HepG2 (cell line): ENCODE data around the gene LGALS9. TPM values are rescaled to one million over a fixed set of nuclear protein-coding genes. Genes with fewer than 3 reads are reported as not detected.

Experiments
- ATAC-seq: fragments of 200-7000 bp; cut with Tn5 transposase; 3 replicates; pipeline ENCODE4 v1.9.1; 2020; ENCODE audit warnings: mild to moderate bottlenecking, moderate library complexity
- BruUV-seq: library from RNA; stranded (reverse); fragments of 400-500 nt; replicated peaks from 2 replicates; lab custom pipeline; 2021; lab: Mats Ljungman, UMichigan
- CTCF ChIA-PET: fragments of 300-600 bp; formaldehyde crosslinking; extraction: SDS; loops from one replicate; lab custom pipeline; 2021; ENCODE audit warnings: low total read pairs, inconsistent platforms, low intra/inter-chr PET ratio; lab: Yijun Ruan, JAX
- POLR2A ChIA-PET: fragments of 350-600 bp; sonication (Branson Sonifier 250); formaldehyde crosslinking; loops from one replicate; lab custom pipeline; 2020; ENCODE audit warnings: antibody characterized with exemption, inconsistent platforms; lab: Yijun Ruan, JAX
- DNase-seq: peaks from one replicate; pipeline ENCODE4 v3.0.0-alpha.2; 2015; ENCODE audit warnings: low spot score
- FAIRE-seq: peaks from 3 replicates; lab custom pipeline; 2011; peaks lifted over from hg19 to GRCh38; lab: Jason Lieb, UNC
- H2AFZ ChIP-seq: one replicate; pipeline ENCODE4 v1.6.1; 2011; ENCODE audit warnings: low read length, inconsistent platforms
- H3K27ac ChIP-seq: fragments of 300-600 bp; 3 replicates; pipeline ENCODE4 v1.8.0; 2011; ENCODE audit warnings: mixed run types, mild to moderate bottlenecking, mixed read lengths, low read length, inconsistent platforms; ENCODE audit not compliant: insufficient read depth; ENCODE audit errors: extremely low read length
- H3K27me3 ChIP-seq, 2 experiments: fragments of 200-600 bp in 1 of 2; 2 replicates in 1 of 2; 3 replicates in 1 of 2; pipeline versions ENCODE4 v1.6.0 to v1.8.0; 2011; ENCODE audit warnings: low read length in 2 of 2, mild to moderate bottlenecking in 2 of 2, moderate library complexity in 2 of 2, inconsistent platforms in 1 of 2; ENCODE audit not compliant: insufficient read depth in 2 of 2, control insufficient read depth in 1 of 2
- H3K36me3 ChIP-seq, 2 experiments: fragments of 200-600 bp in 1 of 2; replicated peaks in 1 of 2; 2 replicates in 1 of 2; 3 replicates in 1 of 2; pipeline versions ENCODE4 v1.5.1 to v1.8.0; 2011; ENCODE audit warnings: low read length in 2 of 2, inconsistent platforms in 1 of 2; ENCODE audit not compliant: insufficient read depth in 2 of 2, control insufficient read depth in 1 of 2
- H3K4me1 ChIP-seq: 2 replicates; pipeline ENCODE4 v1.5.1; 2012; ENCODE audit warnings: low read length, inconsistent platforms; ENCODE audit not compliant: insufficient read depth
- H3K4me2 ChIP-seq: 2 replicates; pipeline ENCODE4 v1.6.0; 2011; ENCODE audit warnings: low read depth, low read length, inconsistent platforms
- H3K4me3 ChIP-seq, 3 experiments: fragments of 200-600 bp in 1 of 3; sonication (generic), shearing (Covaris generic) in 1 of 3; replicated peaks in 1 of 3; 2 replicates each; pipeline ENCODE4 v1.5.1; 2011 to 2016; ENCODE audit warnings: low read length in 3 of 3, inconsistent platforms in 2 of 3, low read depth in 2 of 3, mild to moderate bottlenecking in 2 of 3, control low read depth in 1 of 3, mixed read lengths in 1 of 3; ENCODE audit not compliant: insufficient read depth in 1 of 3
- H3K79me2 ChIP-seq: one replicate; pipeline ENCODE4 v1.6.1; 2011; ENCODE audit warnings: low read length, inconsistent platforms; ENCODE audit not compliant: insufficient read depth
- H3K9ac ChIP-seq: 2 replicates; pipeline ENCODE4 v1.6.0; 2011; ENCODE audit warnings: mild to moderate bottlenecking, low read depth, low read length, inconsistent platforms; ENCODE audit not compliant: insufficient read depth
- H3K9me3 ChIP-seq: 2 replicates; pipeline ENCODE4 v1.5.1; 2012; ENCODE audit warnings: mild to moderate bottlenecking, low read length
- H4K20me1 ChIP-seq: 2 replicates; pipeline ENCODE4 v1.6.0; 2011; ENCODE audit warnings: inconsistent platforms, mild to moderate bottlenecking, low read length, moderate library complexity; ENCODE audit not compliant: insufficient read depth
- BHLHE40 ChIP-seq: IDR thresholded peaks from 2 replicates; pipeline ENCODE4 v1.6.1; 2011; ENCODE audit warnings: low read length, improper control_type of control experiment
- FOXA1 ChIP-seq, 2 experiments: fragments of 450-650 bp in 1 of 2; sonication (generic) in 1 of 2; formaldehyde crosslinking in 1 of 2; IDR thresholded peaks; 2 replicates each; pipeline versions ENCODE4 v1.4.0 to v1.6.1; 2016 to 2020; ENCODE audit warnings: missing genetic modification reagents in 1 of 2
- FOXK2 ChIP-seq: fragments of 450-650 bp; IDR thresholded peaks from 2 replicates; pipeline ENCODE4 v1.6.1; 2016
- HDAC6 ChIP-seq: fragments of 200-600 bp; sonication (generic); IDR thresholded peaks from 2 replicates; pipeline ENCODE4 v1.7.0; 2017; ENCODE audit warnings: mild to moderate bottlenecking, antibody characterized with exemption, low read length, low read depth
- IKZF4 ChIP-seq: sonication (generic); formaldehyde crosslinking; IDR thresholded peaks from 2 replicates; pipeline ENCODE4 v1.5.1; 2020; ENCODE audit warnings: borderline replicate concordance, mild to moderate bottlenecking, low read depth, missing genetic modification reagents; ENCODE audit errors: not compliant biosample characterization
- MXI1 ChIP-seq: IDR thresholded peaks from 3 replicates; pipeline ENCODE4 v1.6.1; 2012; ENCODE audit warnings: low read depth, low read length, inconsistent platforms, borderline replicate concordance
- NFKBIZ ChIP-seq: IDR thresholded peaks from 2 replicates; pipeline ENCODE4 v1.6.1; 2018; ENCODE audit warnings: missing genetic modification reagents, missing compliant biosample characterization
- PHF21A ChIP-seq: sonication (generic); formaldehyde crosslinking; IDR thresholded peaks from 2 replicates; pipeline ENCODE4 v1.5.0; 2020; ENCODE audit warnings: mild to moderate bottlenecking, missing genetic modification reagents
- STAT5B ChIP-seq: sonication (generic); formaldehyde crosslinking; IDR thresholded peaks from 2 replicates; pipeline ENCODE4 v1.4.0; 2020; ENCODE audit warnings: missing genetic modification reagents
- ZFP62 ChIP-seq: sonication (generic); formaldehyde crosslinking; IDR thresholded peaks from 2 replicates; pipeline ENCODE4 v1.4.0; 2020; ENCODE audit warnings: missing genetic modification reagents
- ZNF124 ChIP-seq: sonication (generic); formaldehyde crosslinking; IDR thresholded peaks from 2 replicates; pipeline ENCODE4 v1.4.0; 2020; ENCODE audit warnings: missing genetic modification reagents
- ZNF773 ChIP-seq: sonication (generic); formaldehyde crosslinking; IDR thresholded peaks from 2 replicates; pipeline ENCODE4 v1.4.0; 2020; ENCODE audit warnings: missing genetic modification reagents, borderline replicate concordance
- WGBS: methylation state at CpG from one replicate; pipeline ENCODE4 v1.1.6; 2017; ENCODE audit warnings: low lambda C conversion rate; 5-methylcytosine and 5-hydroxymethylcytosine counted together
- in situ Hi-C: cut with HindIII; loops from 2 replicates; pipeline ENCODE4 v1.10.0; 2017; ENCODE audit warnings: low pct_unique_long_range_greater_than_20kb; ENCODE audit not compliant: extremely low pct_ligation_motif_present
- intact Hi-C: fragments of 100-400 bp; cut with micrococcal nuclease; formaldehyde crosslinking; loops from one replicate; pipeline ENCODE4 v1.10.0; 2022; ENCODE audit not compliant: unreplicated experiment
- polyA plus RNA-seq, 8 experiments: library from polyadenylated mRNA; depleted of rRNA in 3 of 8; stranded (reverse) in 7 of 8; unstranded in 1 of 8; fragments of >200 nt; fragmentation: Illumina TruSeq in 4 of 8; extraction: Trizol in 4 of 8; gene quantifications; 2 replicates each; pipeline versions ENCODE4 v1.2.1 to v1.2.3, GENCODE V29; 2011 to 2016; ENCODE audit warnings: low read depth in 4 of 8, missing spikeins in 1 of 8, mixed read lengths in 1 of 8; ENCODE audit not compliant: insufficient read depth in 1 of 8
- total RNA-seq, 5 experiments: library from RNA; depleted of rRNA; stranded (reverse); fragments of >200 nt; fragmentation: Illumina TruSeq; extraction: Trizol; gene quantifications; 2 replicates each; pipeline ENCODE4 v1.2.3, GENCODE V29; 2016; ENCODE audit warnings: low read depth in 1 of 5
- TF ChIP-seq, protein P1 (sequence below): sonication (generic); formaldehyde crosslinking; IDR thresholded peaks from 2 replicates; pipeline ENCODE4 v1.8.0; 2022; ENCODE audit warnings: mild to moderate bottlenecking, missing genetic modification reagents, moderate library complexity
- TF ChIP-seq, protein P2 (sequence below): sonication (generic); formaldehyde crosslinking; IDR thresholded peaks from 2 replicates; pipeline ENCODE4 v1.5.0; 2020; ENCODE audit warnings: mild to moderate bottlenecking, missing genetic modification reagents

Gene LGALS9
- total and polyA plus RNA-seq, 2 of the 13 experiments (the other 11 are each of a cell fraction or from before 2014, with no cell fraction given) = 0.40 to 1.4 TPM

DNA sequence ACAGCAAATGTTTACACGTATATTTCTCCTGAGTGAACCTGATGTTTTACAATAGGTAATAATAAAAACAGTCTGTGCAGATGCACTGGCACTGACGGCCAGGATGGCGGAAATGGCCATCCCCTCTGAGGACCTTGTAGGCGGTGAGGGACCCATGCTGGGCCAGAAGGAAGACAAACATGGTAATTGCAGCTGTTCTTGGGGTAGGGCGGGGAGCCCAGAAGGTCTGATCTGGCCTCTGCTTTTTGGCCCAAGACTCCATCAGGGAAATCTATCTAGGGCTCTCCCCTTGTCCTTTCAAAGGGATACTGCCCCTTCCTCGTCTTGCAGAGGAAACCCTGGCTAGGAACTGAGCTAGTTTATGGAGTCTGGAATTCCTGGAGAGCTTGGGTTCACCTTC lies 7.4 kb upstream of the LGALS9 start (continued):
- TF ChIP-seq, protein P1, sequence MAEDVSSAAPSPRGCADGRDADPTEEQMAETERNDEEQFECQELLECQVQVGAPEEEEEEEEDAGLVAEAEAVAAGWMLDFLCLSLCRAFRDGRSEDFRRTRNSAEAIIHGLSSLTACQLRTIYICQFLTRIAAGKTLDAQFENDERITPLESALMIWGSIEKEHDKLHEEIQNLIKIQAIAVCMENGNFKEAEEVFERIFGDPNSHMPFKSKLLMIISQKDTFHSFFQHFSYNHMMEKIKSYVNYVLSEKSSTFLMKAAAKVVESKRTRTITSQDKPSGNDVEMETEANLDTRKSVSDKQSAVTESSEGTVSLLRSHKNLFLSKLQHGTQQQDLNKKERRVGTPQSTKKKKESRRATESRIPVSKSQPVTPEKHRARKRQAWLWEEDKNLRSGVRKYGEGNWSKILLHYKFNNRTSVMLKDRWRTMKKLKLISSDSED (CRISPR knock-in tag) = no peak

DNA sequence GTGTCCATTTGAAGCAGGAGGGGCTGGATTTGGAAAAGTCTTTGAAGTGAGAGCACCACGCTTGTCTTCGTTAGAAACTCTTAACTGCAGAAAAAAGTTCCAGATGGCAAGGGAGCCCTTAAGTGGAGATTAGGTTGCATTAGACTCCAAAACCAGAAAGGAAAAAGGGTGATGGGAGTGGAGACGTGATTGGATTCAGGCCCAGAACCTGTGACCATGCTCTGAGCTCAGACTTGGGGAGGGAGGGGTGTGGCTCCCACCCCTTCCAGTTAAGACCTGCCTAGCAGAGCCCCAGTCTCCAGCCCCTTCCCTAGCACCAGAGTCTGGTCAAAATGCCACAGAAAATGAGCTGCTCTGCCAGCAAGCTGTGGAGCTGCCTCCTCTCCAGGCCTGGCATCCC lies 6.4 kb upstream of the LGALS9 start:
- WGBS = 96% methylated on average over 3 of the region's 3 CpGs
- Histone ChIP-seq H3K9me3 (no peaks in the 10 kb centered on the region), H3K79me2 (no peaks in the 10 kb centered on the region), H3K4me1 (no peaks in the 10 kb centered on the region), H4K20me1 (no peaks in the 10 kb centered on the region)
- ATAC-seq = no peak
- FAIRE-seq = no peak
- TF ChIP-seq BHLHE40 (no peak), ZFP62 (no peak)
- TF ChIP-seq, all 625 proteins: peak for 0
- Histone ChIP-seq H3K27ac (no peak overlapping the region), H3K4me3 (no peak overlapping the region), H3K4me2 (no peak overlapping the region), H2AFZ (no peak overlapping the region), H3K36me3 (peaks cover 16 to 48% of the 10 kb centered on the region in 2 experiments; a peak in 4 of 5 replicates), H3K27me3 (no peaks in the 10 kb centered on the region), H3K9ac (no peak overlapping the region)
- POLR2A ChIA-PET = no interaction called here
- CTCF ChIA-PET = no interaction called here
- no peak for DNase-seq
- BruUV-seq = no TSS peak
- intact Hi-C loops (no loop called here), in situ Hi-C loops (no loop called here)

DNA sequence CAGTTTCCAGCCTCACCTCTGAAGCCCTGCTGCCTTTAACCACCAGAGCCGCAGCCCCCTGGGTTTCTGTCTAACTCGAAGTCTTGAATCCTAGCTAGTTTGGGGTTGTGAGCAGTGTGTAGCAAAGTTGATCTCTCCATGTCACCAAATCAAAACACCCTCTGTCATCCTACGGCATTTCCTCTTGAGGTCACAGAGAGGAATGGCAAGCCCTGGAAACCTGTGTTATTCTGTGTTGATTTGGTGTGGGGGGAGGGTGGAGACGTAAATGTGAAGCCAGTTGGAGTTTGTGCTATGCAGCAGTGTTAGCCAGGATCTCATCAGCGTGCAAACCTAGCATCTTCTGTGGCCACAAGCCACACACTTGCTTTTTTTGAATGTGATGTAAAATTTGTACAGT lies 5.1 kb upstream of the LGALS9 start:
- H3K4me3 ChIP-seq = no peak overlapping the region
- FAIRE-seq (no peak), DNase-seq (no peak), ATAC-seq (no peak)
- no peak overlapping the region for H3K27ac ChIP-seq
- no peaks in the 10 kb centered on the region for H3K79me2 ChIP-seq
- intact Hi-C loops (no loop called here), in situ Hi-C loops (no loop called here)
- H3K9ac ChIP-seq = no peak overlapping the region
- ChIA-PET POLR2A (no interaction called here), CTCF (no interaction called here)
- H3K4me2 ChIP-seq = no peak overlapping the region
- peaks cover 16 to 38% of the 10 kb centered on the region in 2 experiments; a peak in 4 of 5 replicates for H3K36me3 ChIP-seq
- H3K27me3 ChIP-seq = no peaks in the 10 kb centered on the region
- no peaks in the 10 kb centered on the region for H4K20me1 ChIP-seq
- no peaks in the 10 kb centered on the region for H3K4me1 ChIP-seq
- H3K9me3 ChIP-seq = no peaks in the 10 kb centered on the region
- 98% methylated on average over 4 of the region's 5 CpGs for WGBS
- H2AFZ ChIP-seq = no peak overlapping the region
- BruUV-seq = no TSS peak
- no peak for TF ChIP-seq HDAC6
- TF ChIP-seq STAT5B (CRISPR knock-in tag) = no peak
- TF ChIP-seq, protein P2, sequence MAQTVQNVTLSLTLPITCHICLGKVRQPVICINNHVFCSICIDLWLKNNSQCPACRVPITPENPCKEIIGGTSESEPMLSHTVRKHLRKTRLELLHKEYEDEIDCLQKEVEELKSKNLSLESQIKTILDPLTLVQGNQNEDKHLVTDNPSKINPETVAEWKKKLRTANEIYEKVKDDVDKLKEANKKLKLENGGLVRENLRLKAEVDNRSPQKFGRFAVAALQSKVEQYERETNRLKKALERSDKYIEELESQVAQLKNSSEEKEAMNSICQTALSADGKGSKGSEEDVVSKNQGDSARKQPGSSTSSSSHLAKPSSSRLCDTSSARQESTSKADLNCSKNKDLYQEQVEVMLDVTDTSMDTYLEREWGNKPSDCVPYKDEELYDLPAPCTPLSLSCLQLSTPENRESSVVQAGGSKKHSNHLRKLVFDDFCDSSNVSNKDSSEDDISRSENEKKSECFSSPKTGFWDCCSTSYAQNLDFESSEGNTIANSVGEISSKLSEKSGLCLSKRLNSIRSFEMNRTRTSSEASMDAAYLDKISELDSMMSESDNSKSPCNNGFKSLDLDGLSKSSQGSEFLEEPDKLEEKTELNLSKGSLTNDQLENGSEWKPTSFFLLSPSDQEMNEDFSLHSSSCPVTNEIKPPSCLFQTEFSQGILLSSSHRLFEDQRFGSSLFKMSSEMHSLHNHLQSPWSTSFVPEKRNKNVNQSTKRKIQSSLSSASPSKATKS = no peak
- no peak for TF ChIP-seq PHF21A (CRISPR knock-in tag)
- no peak for TF ChIP-seq ZNF124
- TF ChIP-seq MXI1 = no peak
- TF ChIP-seq NFKBIZ (CRISPR knock-in tag) = no peak
- TF ChIP-seq ZNF773 (CRISPR knock-in tag) = no peak
- no peak for TF ChIP-seq FOXA1 (IDR thresholded peaks at IDR 0.05)
- TF ChIP-seq FOXA1 (CRISPR knock-in tag; IDR thresholded peaks at IDR 0.05) = no peak
- no peak for TF ChIP-seq IKZF4 (CRISPR knock-in tag)
- no peak for TF ChIP-seq FOXK2
